ENCODE data around the gene ABCA1. TPM values are rescaled to one million over a fixed set of nuclear protein-coding genes. Genes with fewer than 3 reads are reported as not detected.

ABCA1 gene
- polyA plus RNA-seq, 1 experiment, result 29.6 TPM

- ChIA-PET POLR2A (interaction anchor here (0.6 kb wide), 1 partner anchor 20 kb away, joined by 4 read pairs; no protein-coding TSS in a partner anchor), CTCF (no interaction called here)
- Histone ChIP-seq H3K27me3 (ENCODE audit: control insufficient read depth, insufficient read depth, low read length) (no peaks in the 10 kb centered on the region), H3K27ac (ENCODE audit: low read depth, low read length) (no peak overlapping the region), H3K9me3 (ENCODE audit: control insufficient read depth, insufficient read depth, low read length) (no peaks in the 10 kb centered on the region), H3K4me3 (ENCODE audit: low read depth, low read length) (no peak overlapping the region)
- no peak for DNase-seq (ENCODE audit: low read depth, low spot score)
- TF ChIP-seq CTCF (IDR thresholded peaks at IDR 0.05; ENCODE audit: low read depth, low read length), result no peak
Observed at GRCh38 chr9:104914466-104914865, 13.5 kb downstream of the ABCA1 start.

- Histone ChIP-seq H3K9me3 (ENCODE audit: control insufficient read depth, insufficient read depth, low read length) (no peaks in the 10 kb centered on the region), H3K27me3 (ENCODE audit: control insufficient read depth, insufficient read depth, low read length) (no peaks in the 10 kb centered on the region), H3K27ac (ENCODE audit: low read depth, low read length) (no peak overlapping the region), H3K4me3 (ENCODE audit: low read depth, low read length) (no peak overlapping the region)
- POLR2A ChIA-PET, result no interaction called here
- TF ChIP-seq CTCF (IDR thresholded peaks at IDR 0.05; ENCODE audit: low read depth, low read length), result no peak
- DNase-seq (ENCODE audit: low read depth, low spot score), result no peak
- CTCF ChIA-PET, result interaction anchor here (0.7 to 1.5 kb wide), 2 partner anchors 11 to 49 kb away, joined by 3 to 5 read pairs; no protein-coding TSS in a partner anchor
Observed at GRCh38 chr9:104912606-104913005, 15.3 kb downstream of the ABCA1 start.

GRCh38 chr9:104911032-104911607, 16.8 kb downstream of the ABCA1 start:
- ChIA-PET CTCF (interaction anchor here (1.1 to 1.5 kb wide), 2 partner anchors 11 to 48 kb away, joined by 3 to 5 read pairs; no protein-coding TSS in a partner anchor), POLR2A (interaction anchor here (0.7 to 1.1 kb wide), 2 partner anchors 16 to 82 kb away, joined by 3 to 6 read pairs; no protein-coding TSS in a partner anchor)
- Histone ChIP-seq H3K27ac (ENCODE audit: low read depth, low read length) (no peak overlapping the region), H3K9me3 (ENCODE audit: control insufficient read depth, insufficient read depth, low read length) (no peaks in the 10 kb centered on the region), H3K27me3 (ENCODE audit: control insufficient read depth, insufficient read depth, low read length) (no peaks in the 10 kb centered on the region), H3K4me3 (ENCODE audit: low read depth, low read length) (no peak overlapping the region)
- no peak for TF ChIP-seq CTCF (IDR thresholded peaks at IDR 0.05; ENCODE audit: low read depth, low read length)
- no peak for DNase-seq (ENCODE audit: low read depth, low spot score)

GRCh38 chr9:104907278-104907951, 20.5 kb downstream of the ABCA1 start:
- Histone ChIP-seq H3K4me3 (ENCODE audit: low read depth, low read length) (no peak overlapping the region), H3K9me3 (ENCODE audit: control insufficient read depth, insufficient read depth, low read length) (no peaks in the 10 kb centered on the region), H3K27ac (ENCODE audit: low read depth, low read length) (peak overlapping the region; percentile 66), H3K27me3 (ENCODE audit: control insufficient read depth, insufficient read depth, low read length) (no peaks in the 10 kb centered on the region)
- no peak for TF ChIP-seq CTCF (IDR thresholded peaks at IDR 0.05; ENCODE audit: low read depth, low read length)
- no peak for DNase-seq (ENCODE audit: low read depth, low spot score)
- POLR2A ChIA-PET, result no interaction called here
- CTCF ChIA-PET, result interaction anchor here (0.9 kb wide), 1 partner anchor 20 kb away, joined by 5 read pairs; no protein-coding TSS in a partner anchor
